Cardiac muscle cell (in vitro differentiated cells and primary cell): ENCODE data around the gene ATG5. TPM values are rescaled to one million over a fixed set of nuclear protein-coding genes. Genes with fewer than 3 reads are reported as not detected.

Source experiments
- DNase-seq, 2 donors: peaks; one replicate each; pipeline versions ENCODE4 v3.0.0 to v3.0.0-alpha.2; 2010 to 2017; ENCODE audit warnings: low read depth in 1 of 2, low spot score in 1 of 2
- H3K27ac ChIP-seq: fragments of 200-600 bp; sonication (generic); 2 replicates; pipeline ENCODE4 v1.5.1; 2016
- H3K27me3 ChIP-seq: fragments of 200-600 bp; sonication (generic); 2 replicates; pipeline ENCODE4 v1.6.0; 2016; ENCODE audit warnings: control low read depth
- H3K36me3 ChIP-seq: fragments of 200-600 bp; sonication (generic); 2 replicates; pipeline ENCODE4 v1.5.1; 2016; ENCODE audit warnings: control low read depth
- H3K4me1 ChIP-seq: fragments of 200-600 bp; sonication (generic); 2 replicates; pipeline ENCODE4 v1.8.1; 2017; ENCODE audit warnings: low read depth, mild to moderate bottlenecking, mixed run types
- H3K4me3 ChIP-seq: fragments of 200-600 bp; sonication (generic); 2 replicates; pipeline ENCODE4 v1.5.1; 2016; ENCODE audit warnings: mild to moderate bottlenecking
- H3K9me3 ChIP-seq: fragments of 200-600 bp; sonication (generic); 2 replicates; pipeline ENCODE4 v1.5.1; 2017; ENCODE audit warnings: low read depth, mild to moderate bottlenecking, control low read depth
- CTCF ChIP-seq: IDR thresholded peaks from 2 replicates; pipeline ENCODE4 v1.5.1; 2012; ENCODE audit warnings: low read depth, mild to moderate bottlenecking, low read length
- polyA plus RNA-seq: library from polyadenylated mRNA; unstranded; fragments of >200 nt; fragmentation: Nextera tagmentation; extraction: Ambion mirVana; gene quantifications from 2 replicates; pipeline ENCODE4 v1.2.1, GENCODE V29; 2016
- total RNA-seq: library from RNA; depleted of rRNA; stranded (reverse); fragments of >200 nt; gene quantifications from 2 replicates; pipeline ENCODE4 v1.2.3, GENCODE V29; 2016

The ATG5 gene
- total and polyA plus RNA-seq, 2 experiments from 2014 or later = 15.2 to 32.2 TPM

GRCh38 chr6:106249658-106250057 lies 75.9 kb downstream of the ATG5 start:
- Histone ChIP-seq H3K27ac (no peak overlapping the region), H3K9me3 (no peaks in the 10 kb centered on the region), H3K27me3 (no peaks in the 10 kb centered on the region), H3K4me3 (no peak overlapping the region), H3K36me3 (peaks cover 9% of the 10 kb centered on the region), H3K4me1 (no peaks in the 10 kb centered on the region)
- TF ChIP-seq CTCF = no peak
- DNase-seq = no peak

- no peak overlapping the region for H3K27ac ChIP-seq
- H3K4me3 ChIP-seq = no peak overlapping the region
- TF ChIP-seq CTCF = no peak
- DNase-seq = no peak
- no peaks in the 10 kb centered on the region for H3K9me3 ChIP-seq
- H3K4me1 ChIP-seq = no peaks in the 10 kb centered on the region
- H3K36me3 ChIP-seq = peaks cover 9% of the 10 kb centered on the region
- no peaks in the 10 kb centered on the region for H3K27me3 ChIP-seq
These were observed 77.8 kb downstream of the ATG5 start for GRCh38 chr6:106247733-106248132.

GRCh38 chr6:106247293-106247692 lies 78.3 kb downstream of the ATG5 start:
- no peaks in the 10 kb centered on the region for H3K27me3 ChIP-seq
- H3K36me3 ChIP-seq = peaks cover 9% of the 10 kb centered on the region
- DNase-seq = no peak
- no peaks in the 10 kb centered on the region for H3K9me3 ChIP-seq
- no peak for TF ChIP-seq CTCF
- H3K4me1 ChIP-seq = no peaks in the 10 kb centered on the region
- H3K27ac ChIP-seq = no peak overlapping the region
- no peak overlapping the region for H3K4me3 ChIP-seq

GRCh38 chr6:106244931-106245330 lies 80.6 kb downstream of the ATG5 start:
- no peaks in the 10 kb centered on the region for H3K9me3 ChIP-seq
- TF ChIP-seq CTCF = no peak
- H3K4me1 ChIP-seq = no peaks in the 10 kb centered on the region
- no peak for DNase-seq
- H3K27me3 ChIP-seq = no peaks in the 10 kb centered on the region
- no peak overlapping the region for H3K4me3 ChIP-seq
- H3K27ac ChIP-seq = no peak overlapping the region
- H3K36me3 ChIP-seq = peaks cover 9% of the 10 kb centered on the region

GRCh38 chr6:106244521-106244920 lies 81.0 kb downstream of the ATG5 start:
- Histone ChIP-seq H3K27ac (no peak overlapping the region), H3K9me3 (no peaks in the 10 kb centered on the region), H3K4me1 (no peaks in the 10 kb centered on the region), H3K27me3 (no peaks in the 10 kb centered on the region), H3K36me3 (peaks cover 9% of the 10 kb centered on the region), H3K4me3 (no peak overlapping the region)
- no peak for DNase-seq
- TF ChIP-seq CTCF = no peak

GRCh38 chr6:106243261-106243660 lies 82.3 kb downstream of the ATG5 start:
- no peak for TF ChIP-seq CTCF
- peaks cover 9% of the 10 kb centered on the region for H3K36me3 ChIP-seq
- no peak overlapping the region for H3K4me3 ChIP-seq
- H3K27me3 ChIP-seq = no peaks in the 10 kb centered on the region
- H3K27ac ChIP-seq = no peak overlapping the region
- no peak for DNase-seq
- no peaks in the 10 kb centered on the region for H3K9me3 ChIP-seq
- H3K4me1 ChIP-seq = no peaks in the 10 kb centered on the region
